Measurements from ENCODE around the gene SOWAHC.

- TF ChIP-seq CTCF (tag by site-specific recombination; IDR thresholded peaks at IDR 0.05) (no peak), ZNF610 (tag by site-specific recombination; IDR thresholded peaks at IDR 0.05; ENCODE audit: borderline replicate concordance) (no peak), ZNF138 (tag by site-specific recombination; IDR thresholded peaks at IDR 0.05; ENCODE audit: borderline replicate concordance) (no peak), REST (tag by site-specific recombination; IDR thresholded peaks at IDR 0.05) (no peak), ZNF785 (tag by site-specific recombination; IDR thresholded peaks at IDR 0.05) (no peak), HOXA7 (CRISPR knock-in tag; IDR thresholded peaks at IDR 0.05; ENCODE audit: borderline replicate concordance) (no peak), ZBTB10 (tag by site-specific recombination; IDR thresholded peaks at IDR 0.05) (no peak), ZNF692 (tag by site-specific recombination; IDR thresholded peaks at IDR 0.05) (no peak), ZNF140 (tag by site-specific recombination; IDR thresholded peaks at IDR 0.05) (no peak), ZNF629 (tag by site-specific recombination; IDR thresholded peaks at IDR 0.05) (no peak)
- TF ChIP-seq, protein P1, sequence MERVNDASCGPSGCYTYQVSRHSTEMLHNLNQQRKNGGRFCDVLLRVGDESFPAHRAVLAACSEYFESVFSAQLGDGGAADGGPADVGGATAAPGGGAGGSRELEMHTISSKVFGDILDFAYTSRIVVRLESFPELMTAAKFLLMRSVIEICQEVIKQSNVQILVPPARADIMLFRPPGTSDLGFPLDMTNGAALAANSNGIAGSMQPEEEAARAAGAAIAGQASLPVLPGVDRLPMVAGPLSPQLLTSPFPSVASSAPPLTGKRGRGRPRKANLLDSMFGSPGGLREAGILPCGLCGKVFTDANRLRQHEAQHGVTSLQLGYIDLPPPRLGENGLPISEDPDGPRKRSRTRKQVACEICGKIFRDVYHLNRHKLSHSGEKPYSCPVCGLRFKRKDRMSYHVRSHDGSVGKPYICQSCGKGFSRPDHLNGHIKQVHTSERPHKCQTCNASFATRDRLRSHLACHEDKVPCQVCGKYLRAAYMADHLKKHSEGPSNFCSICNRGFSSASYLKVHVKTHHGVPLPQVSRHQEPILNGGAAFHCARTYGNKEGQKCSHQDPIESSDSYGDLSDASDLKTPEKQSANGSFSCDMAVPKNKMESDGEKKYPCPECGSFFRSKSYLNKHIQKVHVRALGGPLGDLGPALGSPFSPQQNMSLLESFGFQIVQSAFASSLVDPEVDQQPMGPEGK (tag by site-specific recombination; IDR thresholded peaks at IDR 0.05), result no peak
- TF ChIP-seq, protein P2, sequence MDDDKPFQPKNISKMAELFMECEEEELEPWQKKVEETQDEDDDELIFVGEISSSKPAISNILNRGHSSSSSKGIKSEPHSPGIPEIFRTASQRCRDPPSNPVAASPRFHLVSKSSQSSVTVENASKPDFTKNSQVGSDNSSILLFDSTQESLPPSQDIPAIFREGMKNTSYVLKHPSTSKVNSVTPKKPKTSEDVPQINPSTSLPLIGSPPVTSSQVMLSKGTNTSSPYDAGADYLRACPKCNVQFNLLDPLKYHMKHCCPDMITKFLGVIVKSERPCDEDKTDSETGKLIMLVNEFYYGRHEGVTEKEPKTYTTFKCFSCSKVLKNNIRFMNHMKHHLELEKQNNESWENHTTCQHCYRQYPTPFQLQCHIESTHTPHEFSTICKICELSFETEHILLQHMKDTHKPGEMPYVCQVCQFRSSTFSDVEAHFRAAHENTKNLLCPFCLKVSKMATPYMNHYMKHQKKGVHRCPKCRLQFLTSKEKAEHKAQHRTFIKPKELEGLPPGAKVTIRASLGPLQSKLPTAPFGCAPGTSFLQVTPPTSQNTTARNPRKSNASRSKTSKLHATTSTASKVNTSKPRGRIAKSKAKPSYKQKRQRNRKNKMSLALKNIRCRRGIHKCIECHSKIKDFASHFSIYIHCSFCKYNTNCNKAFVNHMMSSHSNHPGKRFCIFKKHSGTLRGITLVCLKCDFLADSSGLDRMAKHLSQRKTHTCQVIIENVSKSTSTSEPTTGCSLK (tag by site-specific recombination; IDR thresholded peaks at IDR 0.05), result no peak
These were observed 27.5 kb upstream of the SOWAHC start for GRCh38 chr2:109586687-109587086.

Measured in HEK293 (cell line).